Activated T-helper 9 cell treated with anti-CD3 and anti-CD28 coated beads, Interleukin-2, amount 50 U/mL, for 16 hours (primary cell): Measurements from ENCODE around the gene EPN1.

ENCODE experiments used
- DNase-seq: peaks from one replicate; pipeline ENCODE4 v3.0.0-alpha.2; 2020; ENCODE audit warnings: low read depth

The EPN1 gene

DNA sequence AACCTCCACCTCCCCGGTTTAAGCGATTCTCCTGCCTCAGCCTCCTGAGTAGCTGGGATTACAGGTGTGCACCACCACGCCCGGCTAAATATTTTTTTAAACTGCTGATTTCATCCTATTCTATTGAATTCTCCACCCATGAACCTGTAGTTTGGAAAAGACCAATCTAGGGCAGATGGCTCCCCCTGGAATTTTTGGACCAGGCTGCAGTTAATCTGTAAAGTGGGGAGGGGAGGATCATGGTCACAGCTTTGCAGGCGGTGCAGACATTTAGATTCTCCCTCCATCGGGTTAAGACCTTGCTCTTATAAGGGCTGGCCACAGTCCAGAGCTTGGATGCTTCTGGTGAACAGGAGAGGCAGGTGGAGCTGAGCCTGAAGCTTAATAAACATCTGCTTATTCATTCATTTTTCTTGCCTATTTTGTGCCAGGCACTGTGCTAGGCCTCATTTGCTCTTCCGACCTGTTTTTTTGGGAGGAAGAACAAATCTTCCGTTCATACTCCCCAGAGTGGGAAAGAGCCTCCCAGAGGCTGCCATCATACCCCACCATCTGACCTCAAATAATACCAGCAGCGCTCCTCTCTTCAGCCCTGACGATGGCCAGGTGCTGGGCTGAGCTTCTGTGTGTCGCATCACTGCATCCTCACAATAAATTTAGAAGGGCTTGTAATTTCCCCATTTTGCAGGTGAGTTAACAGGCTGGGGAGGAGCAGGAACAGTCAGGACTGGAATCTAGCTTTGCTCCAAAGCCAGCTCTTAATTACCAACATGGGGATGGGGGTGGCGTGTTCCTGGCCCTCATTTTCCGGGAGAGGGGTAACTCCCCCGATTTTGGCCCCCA lies 27.9 kb upstream of the EPN1 start:
- DNase-seq, result no peak

DNA sequence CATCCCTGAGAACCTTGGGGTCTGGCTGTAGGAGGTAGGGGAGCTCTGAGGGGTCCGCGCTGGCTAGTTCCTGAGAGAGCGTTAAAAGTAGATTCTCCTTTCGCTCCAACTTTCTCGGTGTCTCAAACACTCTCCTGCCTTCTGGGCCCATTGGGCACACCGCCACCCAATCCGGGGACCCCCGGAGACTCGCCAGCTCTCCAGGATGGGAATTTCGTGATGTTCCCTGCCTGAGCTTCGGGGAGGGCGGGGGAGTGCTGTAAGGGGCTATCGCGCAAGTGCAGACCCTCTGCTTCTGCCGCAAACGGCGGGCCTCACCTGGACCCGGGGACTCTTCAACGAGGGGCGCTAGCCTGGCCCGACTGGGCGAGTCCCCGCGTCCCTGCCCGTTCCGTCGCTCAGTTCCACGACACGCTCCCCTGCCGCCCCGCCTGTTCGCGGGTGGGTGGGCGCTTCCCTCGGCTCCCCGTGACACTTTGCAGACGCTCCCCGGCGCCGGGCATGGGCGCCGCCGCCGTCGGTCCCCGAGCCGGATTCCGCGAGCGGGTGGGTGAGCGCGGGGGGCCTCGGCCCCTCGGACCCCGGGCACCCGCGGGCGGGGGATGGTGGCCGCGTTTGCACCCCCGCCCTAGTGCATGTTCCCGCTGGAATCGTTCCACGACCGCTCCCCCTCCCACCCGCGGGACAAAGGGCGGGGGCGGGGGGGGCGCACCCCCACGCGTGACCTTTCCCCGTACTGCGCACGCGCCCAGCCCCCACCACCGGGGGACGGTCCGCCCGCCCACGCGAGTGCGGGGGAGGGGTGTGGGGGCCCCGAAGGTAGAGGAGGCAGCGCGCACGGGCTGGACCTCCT lies 27.1 kb upstream of the EPN1 start, which contains the start of gene CCDC106:
Gene CCDC106 (plus strand): TSS at position 481 of the 853 bp plus-strand sequence. CDS start 835 bp downstream, outside the sequence.
- no peak for DNase-seq

DNA sequence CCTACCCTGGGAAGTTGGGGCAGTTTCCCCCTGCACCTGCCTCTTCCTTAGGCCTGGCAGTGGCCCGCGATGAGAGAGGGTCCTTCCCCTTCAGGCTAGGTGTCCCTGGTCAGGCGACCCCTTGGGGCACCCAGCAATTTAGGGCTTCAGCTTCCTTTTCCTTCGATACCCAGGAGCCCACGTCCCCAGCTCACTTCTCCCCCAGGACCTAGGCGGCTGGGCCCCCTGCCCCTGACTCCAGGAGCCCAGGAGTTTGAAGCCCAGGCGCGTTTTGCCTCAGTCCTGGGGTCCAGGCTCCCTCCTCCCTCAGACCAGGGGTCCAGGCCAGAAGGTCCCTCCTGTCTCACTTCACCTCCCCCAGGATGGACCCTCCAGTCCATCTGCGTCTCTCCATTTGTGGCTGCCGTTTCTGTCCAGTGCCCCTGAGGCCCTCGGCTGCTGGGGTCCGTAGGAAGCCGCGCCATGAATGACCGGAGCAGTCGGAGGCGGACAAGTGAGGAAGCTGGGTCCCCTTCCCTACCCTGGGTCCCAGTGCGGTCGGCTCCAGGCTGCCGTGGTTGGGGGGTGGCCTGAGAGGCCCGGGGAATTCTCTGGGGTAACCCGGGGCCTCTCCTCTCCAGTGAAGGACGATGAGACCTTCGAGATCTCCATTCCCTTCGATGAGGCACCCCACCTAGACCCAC lies 26.3 kb upstream of the EPN1 start:
- no peak for DNase-seq

DNA sequence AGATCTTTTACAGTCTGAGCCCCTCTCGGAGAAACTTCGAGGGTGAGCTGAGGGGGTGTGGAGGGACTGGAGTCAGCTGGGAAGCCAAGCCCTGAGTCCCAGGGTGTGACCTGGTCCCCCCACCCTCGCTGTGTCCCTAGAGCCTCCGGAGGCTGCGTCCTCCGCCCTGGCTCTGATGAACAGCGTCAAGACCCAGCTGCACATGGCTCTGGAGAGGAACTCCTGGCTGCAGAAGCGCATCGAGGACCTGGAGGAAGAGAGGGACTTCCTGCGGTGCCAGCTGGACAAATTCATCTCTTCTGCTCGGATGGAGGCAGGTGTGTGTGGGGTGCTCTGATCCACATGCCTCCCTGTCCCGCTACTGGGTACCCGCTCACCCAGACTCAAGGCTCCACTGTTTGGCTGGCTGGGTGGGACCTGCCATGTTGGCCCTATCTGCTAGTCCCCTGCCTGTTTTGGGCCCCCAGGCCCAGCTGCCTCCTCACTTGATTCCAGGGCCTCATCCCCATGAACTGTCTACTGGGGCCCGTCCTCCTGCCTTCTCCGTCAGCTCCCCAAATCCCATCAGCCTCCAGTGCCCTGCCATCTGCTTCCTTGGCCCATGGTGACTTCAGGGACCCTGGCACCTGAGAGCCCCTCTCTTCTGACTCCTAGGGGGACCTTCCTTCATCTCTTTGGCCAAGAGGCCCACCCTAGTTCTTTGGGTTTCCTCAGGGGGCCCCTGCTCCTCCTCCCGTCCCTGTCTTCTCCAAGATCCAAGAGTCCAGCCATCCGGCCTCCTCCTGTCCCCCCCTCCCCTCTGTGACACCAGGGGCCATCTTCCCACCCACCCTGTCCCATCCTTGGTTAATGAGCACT lies 25.5 kb upstream of the EPN1 start:
- DNase-seq, result no peak

DNA sequence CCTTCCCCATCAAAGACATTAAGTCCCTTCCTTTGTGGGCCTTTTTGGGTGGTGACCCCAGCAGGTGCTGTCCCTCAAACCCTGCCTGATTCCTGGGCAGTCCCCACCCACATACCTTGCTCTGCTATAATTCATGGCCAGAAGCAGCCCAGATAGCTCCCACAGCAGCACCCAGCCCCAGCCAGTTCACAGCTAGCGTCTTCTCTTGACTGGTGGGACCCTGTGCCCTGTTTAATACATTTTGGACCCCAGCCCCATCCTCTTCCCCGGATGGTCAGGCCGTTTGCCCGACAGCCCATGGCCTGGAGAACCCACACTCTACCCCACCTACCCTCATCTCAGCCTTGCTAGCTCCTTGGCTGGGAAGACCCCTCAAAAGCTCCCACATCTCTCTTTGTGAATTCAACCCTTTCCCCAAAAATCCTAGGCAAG lies 24.9 kb upstream of the EPN1 start:
- no peak for DNase-seq

DNA sequence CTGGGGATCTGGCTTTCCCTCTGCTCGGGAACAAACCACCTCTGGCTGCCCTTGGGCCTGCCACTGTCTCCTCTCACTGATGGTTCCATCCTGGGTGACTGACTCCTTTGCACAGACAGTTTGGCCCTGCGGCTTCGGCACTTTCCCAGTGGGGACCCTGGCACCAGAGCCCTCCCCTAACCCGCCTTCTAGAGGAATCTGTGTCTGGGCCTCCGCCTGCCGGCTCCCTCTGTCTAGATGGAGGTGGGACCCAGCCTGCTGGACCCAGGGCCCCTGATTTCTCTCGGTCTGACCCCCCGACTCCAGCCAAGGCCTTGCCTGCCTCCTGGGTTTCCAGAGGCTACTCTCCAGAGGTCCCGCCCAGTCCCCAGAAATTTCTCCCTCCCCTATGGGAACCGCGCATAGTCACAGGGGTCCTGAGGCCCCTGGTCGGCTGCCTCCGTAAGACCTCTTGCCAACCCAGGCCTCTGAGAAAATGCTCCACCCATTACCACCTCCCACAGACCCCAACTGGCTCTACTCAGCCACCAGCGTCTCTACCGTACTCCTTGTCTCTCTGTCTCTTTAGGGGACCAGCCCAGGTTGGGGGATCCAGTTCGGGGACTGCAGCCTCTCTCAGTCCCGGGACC lies 24.3 kb upstream of the EPN1 start:
- DNase-seq, result no peak

DNA sequence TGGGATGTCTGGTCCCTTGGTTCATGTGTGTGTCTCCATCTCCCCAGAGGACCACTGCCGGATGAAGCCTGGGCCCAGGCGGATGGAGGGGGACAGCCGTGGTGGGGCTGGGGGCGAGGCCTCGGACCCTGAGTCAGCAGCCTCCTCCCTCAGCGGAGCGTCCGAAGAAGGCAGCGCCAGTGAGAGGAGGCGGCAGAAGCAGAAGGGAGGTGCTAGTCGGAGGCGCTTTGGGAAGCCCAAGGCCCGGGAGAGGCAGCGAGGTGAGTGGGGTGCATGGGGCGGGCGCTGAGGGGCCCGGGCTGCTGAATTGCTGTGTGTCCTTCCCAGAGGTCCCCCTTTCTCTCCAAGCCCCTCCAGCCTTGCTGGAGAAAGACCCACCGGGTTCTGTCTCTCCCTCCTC lies 23.8 kb upstream of the EPN1 start:
- DNase-seq, result no peak

DNA sequence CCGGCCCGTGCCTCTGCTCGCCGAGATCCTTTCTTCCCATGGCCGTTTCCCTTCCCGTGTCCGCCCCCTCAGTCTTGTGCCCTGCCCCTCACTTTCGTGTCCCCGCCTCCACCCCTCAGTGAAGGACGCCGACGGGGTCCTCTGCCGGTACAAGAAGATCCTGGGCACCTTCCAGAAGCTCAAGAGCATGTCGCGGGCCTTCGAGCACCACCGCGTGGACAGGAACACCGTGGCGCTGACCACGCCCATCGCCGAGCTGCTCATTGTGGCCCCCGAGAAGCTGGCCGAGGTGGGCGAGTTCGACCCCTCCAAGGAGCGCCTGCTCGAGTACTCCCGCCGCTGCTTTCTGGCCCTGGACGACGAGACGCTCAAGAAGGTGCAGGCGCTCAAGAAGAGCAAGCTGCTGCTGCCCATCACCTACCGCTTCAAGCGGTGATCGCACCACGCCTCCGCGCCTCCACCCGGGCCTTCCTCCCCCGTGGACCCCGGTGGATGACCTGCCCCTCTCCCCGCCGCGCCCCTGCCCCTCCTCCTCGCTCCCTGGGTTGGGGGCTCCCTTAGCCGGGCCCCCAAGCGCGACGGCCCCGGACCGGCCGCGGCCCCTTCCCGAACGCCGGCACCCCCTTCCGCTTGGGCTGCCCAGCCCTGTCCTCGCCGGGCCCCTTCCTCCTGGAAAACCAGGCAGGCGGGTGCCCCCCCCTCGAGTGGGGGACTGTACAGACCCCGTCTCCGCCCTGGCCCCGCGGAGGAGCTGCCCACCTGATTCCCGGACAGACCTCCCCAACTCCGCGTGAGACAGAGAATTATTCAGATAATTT lies 22.5 kb upstream of the EPN1 start:
- DNase-seq, result no peak

DNA sequence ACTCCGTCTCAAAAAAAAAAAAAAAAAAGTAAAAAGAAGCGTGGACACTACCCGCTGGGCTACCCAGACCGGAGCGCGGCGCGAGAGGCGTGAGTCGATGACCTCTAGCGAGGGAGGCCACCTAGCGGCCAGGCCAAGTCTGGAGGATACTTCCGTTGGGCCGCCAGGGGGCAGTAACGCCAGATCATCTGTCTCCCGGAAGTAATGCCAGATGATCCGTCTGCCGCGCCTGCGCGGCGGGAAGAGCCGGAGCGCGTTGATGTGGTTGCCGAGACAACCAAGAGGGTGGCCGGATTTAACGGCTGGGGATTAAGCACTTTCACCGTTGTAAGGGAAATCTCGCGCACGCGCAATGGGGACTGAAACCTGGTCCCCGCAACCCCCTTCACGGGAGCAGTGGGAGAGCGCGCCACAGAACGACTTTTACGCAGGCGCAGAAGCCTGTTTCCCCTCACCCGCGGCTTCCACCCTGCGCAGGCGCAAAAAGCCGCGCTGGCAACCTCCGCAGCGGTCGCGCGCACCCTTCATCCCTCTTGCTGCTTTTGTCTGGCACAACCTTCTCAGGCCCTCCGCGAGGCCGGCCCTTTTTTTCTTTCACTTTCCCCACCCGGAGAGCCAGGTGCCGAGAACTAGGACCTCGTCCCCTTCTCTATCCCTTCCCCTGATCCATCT lies 21.2 kb upstream of the EPN1 start:
- peak; percentile 99 for DNase-seq

DNA sequence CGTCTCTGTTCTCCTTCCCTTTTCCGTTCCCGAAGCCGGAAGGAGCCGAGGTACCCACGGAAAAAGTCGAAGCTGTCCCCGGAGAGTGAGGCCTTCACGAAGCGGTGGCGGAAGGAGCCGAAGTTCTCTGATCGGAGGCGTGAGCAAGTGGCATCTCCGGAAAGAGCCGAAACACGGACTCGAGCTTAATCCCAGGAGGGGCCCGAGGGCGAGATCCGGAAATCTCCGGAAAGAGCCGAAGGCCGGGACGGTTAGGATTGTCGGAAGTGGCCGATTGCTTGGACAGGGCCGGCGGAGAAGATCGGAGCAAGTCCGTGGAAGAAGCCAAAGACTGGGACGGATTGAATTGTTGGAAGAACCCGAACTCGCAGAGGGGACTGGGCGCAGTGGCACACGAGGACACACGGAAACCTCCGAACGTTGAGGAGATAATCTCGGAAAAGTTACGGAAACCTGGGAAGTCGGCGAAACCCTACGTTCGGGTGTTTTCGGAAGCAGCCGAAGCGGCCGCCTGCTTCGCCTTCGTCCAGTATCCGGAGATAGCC lies 20.6 kb upstream of the EPN1 start:
- peak; percentile 96 for DNase-seq

DNA sequence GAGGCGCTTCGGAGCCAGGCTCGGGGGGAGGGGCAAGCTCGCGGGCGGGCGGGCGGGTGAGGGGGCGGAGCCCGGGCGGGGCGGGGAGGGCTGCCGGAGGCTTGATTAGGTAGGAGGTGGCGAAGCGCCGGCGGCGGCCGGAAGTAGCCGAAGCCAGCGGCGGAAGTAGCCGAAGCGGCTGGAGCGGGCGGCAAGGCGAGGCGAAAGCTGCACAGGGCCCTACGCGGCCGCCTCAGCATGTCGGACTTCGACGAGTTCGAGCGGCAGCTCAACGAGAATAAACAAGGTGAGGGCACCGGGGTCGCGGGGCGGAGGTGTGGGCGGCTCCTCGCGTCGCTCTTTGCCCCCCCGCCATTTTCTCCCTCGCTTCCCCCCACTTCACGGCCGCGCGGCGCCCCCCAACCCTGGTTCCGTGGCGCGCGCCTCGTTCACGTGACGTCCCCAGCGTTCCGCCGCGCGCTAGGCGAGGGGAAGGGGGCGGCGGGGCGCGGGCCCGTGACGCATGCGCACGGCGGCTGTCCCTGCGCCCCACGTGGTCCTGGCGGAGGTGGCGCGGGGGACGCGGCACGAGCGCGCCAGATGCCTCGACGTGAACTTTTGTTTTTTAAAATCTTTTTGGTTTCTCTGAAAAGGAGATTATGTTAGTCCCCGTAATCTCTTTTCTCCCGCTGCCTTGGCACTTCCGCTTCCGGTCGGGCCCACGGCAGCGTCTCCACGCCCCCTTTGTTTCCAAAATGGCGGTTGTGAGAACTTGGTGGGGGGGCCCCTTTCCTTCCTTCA lies 20.0 kb upstream of the EPN1 start, which contains the start of gene U2AF2:
Gene U2AF2 (plus strand): TSS at position 168 of the 780 bp plus-strand sequence. CDS start 70 bp downstream, at position 238.
- peak; percentile 93 for DNase-seq

DNA sequence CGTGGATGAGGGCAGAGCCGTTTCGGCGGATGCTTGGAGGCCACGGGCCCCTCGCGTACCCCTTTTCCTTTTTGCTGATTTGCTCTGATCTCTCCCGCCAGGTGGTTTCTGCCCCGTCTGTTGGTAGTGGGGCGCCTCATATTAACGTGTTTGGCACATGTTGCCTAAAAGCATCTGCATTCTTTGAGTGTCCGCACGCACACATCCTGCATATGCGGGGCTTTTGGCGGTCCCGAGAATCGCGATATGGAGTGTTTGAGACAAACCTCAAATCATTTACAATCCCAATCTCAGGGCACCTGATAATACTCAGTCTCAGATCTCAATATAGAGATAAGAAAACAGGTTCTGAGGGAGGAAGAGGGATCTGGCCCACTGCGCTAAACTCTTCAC lies 19.4 kb upstream of the EPN1 start:
- no peak for DNase-seq

DNA sequence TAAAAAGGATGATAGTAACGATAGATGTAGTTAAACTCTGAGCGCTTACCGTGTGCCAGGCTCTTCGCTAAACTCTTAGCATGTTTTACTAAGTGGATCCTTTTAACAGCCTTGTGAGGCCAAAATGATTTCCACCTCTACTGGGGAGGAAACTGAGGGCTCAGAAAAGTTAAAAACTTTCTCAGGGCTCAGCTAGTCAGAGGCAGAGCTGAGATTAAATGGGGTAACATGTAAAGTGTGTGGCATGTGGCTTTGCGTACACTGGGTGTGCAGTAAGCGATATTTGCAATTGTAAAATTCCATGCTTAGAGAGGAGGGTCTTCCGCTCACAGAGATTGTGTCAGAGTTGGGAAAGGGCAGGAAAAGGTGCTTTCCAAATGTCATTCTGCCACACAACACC lies 18.5 kb upstream of the EPN1 start:
- no peak for DNase-seq

DNA sequence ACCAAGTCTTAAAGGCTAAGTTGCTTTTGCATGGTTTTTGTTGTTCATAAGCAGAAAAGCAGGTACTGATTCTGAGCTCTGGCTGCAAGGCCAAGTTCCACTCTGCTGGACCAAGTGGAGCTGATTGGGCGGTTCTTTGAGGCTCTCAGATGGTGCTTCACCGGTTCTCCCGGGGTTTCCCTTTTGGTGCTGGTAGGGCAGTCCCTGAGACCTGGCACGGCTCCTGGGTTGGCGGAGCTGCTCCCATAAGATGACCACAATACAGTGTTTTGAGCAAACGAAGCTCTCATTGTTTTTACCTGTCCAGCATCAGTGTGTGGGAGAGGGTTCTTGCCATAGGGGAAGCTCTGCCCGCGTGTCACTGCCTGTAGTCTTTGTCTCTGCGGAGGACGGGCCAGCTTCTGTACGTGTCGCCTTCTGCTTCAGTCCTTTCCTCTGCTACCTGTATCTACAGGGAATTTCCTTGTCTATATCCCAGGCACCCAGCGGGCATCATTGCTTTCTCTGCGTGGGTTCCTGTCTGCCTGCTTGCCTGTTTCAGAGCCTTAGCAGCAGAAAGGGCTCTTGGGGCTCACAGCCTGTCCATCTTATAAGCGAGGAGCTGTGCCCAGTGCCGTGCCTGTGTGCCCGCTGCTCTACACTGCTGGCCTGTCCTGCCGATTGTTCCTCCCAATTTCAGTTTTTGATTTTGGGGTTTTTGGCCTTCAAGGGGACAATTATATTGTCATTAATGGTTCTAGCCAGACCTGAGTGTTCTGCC lies 17.9 kb upstream of the EPN1 start:
- DNase-seq, result no peak

DNA sequence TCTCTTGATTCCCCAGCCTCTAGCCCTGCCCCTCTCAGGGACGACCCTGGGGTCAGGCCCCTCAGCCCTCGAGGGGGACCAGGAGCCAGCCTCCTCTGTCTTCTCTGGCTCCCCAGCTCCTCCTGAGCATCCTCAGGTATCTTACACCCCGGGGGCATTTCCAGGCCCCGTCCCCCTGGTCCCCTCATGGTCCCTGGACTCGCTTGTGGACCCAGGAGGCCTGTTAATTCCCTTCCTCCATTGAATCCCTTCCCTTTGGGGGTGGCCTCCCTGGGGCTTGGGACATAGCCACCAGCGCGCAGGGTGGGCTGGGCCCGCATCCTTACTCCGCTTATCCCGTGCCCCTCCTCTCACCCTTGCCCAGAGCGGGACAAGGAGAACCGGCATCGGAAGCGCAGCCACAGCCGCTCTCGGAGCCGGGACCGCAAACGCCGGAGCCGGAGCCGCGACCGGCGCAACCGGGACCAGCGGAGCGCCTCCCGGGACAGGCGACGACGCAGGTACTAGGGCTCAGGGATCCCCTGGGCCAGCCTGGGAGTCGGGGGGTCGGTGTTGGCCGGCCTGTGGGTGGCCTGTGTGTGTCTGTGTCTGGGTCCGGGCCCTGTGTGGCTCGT lies 16.1 kb upstream of the EPN1 start:
- no peak for DNase-seq

DNA sequence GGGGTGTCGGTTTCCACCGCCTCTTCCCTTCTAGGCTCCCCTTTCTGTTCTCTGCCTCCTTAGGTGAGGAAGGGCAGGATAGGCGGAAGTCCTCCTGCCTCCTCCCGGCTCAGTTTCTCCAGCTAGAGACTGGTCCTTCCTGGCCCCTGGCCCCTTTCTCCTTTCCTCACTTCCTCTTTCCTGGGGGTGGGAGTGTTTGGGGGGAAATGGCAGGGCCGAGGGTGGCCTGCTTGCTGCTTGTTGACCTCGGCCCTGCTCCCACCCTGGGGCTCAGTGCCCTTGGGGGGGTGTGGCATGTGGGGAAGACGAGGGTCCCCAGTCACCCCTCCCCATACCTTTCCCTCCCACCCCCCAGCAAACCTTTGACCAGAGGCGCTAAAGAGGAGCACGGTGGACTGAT lies 15.2 kb upstream of the EPN1 start:
- no peak for DNase-seq

DNA sequence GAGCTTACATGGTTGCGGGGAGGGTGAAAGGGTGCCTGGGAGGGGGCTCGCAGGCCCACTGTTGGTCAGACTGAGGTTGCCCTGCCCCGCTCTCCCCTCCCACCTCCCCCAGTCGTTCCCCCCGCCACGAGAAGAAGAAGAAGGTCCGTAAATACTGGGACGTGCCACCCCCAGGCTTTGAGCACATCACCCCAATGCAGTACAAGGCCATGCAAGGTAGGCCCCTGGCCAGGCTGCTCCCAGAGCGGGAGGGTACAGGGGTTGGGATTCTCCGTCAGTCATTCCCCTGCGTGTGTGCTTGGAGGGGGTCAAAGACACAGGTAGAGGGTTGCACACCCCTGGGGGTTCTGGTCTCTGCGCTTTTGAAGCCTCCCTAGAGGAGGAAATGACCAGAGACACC lies 14.6 kb upstream of the EPN1 start:
- no peak for DNase-seq
